T-cell (primary cell): ENCODE measurements around the gene ERMAP. TPM values are rescaled to one million over a fixed set of nuclear protein-coding genes. Genes with fewer than 3 reads are reported as not detected.

Experiments used
- ATAC-seq, 4 experiments: fragments of 200-7000 bp in 3 of 4; fragments of 150-1000 bp in 1 of 4; cut with Tn5 transposase; replicated peaks in 1 of 4; 1 replicate in 3 of 4; 2 replicates in 1 of 4; pipeline ENCODE4 v1.10.0; 2021; ENCODE audit warnings: moderate library complexity in 3 of 4, mild to moderate bottlenecking in 2 of 4, moderate number of reproducible peaks in 1 of 4
- CTCF ChIA-PET, 2 donors: fragments of 300-600 bp; sonication (Branson Sonifier 250); formaldehyde crosslinking; loops; one replicate each; lab custom pipeline; 2022; ENCODE audit warnings: antibody characterized with exemption in 2 of 2; lab: Charles Lee
- POLR2A ChIA-PET, 2 donors: fragments of 300-600 bp; sonication (Branson Sonifier 250); formaldehyde crosslinking; loops; one replicate each; lab custom pipeline; 2022; ENCODE audit warnings: antibody characterized with exemption in 2 of 2; lab: Charles Lee
- DNase-seq, 35 experiments: peaks; one replicate each; pipeline versions ENCODE4 v3.0.0 to v3.0.0-alpha.2; 2013 to 2023
- H3K27ac ChIP-seq: one replicate; pipeline ENCODE4 v1.5.1; 2013; ENCODE audit warnings: low read length
- H3K27me3 ChIP-seq, 2 experiments: replicated peaks in 1 of 2; 1 replicate in 1 of 2; 2 replicates in 1 of 2; pipeline versions ENCODE4 v1.6.1 to v1.7.0; 2013; ENCODE audit warnings: low read length in 1 of 2, mixed read lengths in 1 of 2; ENCODE audit not compliant: control insufficient read depth in 2 of 2, insufficient read depth in 2 of 2; ENCODE audit errors: extremely low read depth in 1 of 2
- H3K36me3 ChIP-seq, 2 donors: 1 replicate in 1 of 2; 2 replicates in 1 of 2; pipeline versions ENCODE4 v1.6.1 to v1.7.0; 2013; ENCODE audit warnings: low read length in 1 of 2; ENCODE audit not compliant: control insufficient read depth in 2 of 2, insufficient read depth in 1 of 2; ENCODE audit errors: extremely low read depth in 1 of 2
- H3K4me1 ChIP-seq, 2 experiments: 1 replicate in 1 of 2; 2 replicates in 1 of 2; pipeline versions ENCODE4 v1.6.1 to v1.7.0; 2013; ENCODE audit warnings: low read length in 2 of 2, mixed read lengths in 1 of 2; ENCODE audit not compliant: insufficient read depth in 2 of 2, control insufficient read depth in 1 of 2; ENCODE audit errors: extremely low read depth in 1 of 2
- H3K4me3 ChIP-seq, 2 donors: 1 replicate in 1 of 2; 2 replicates in 1 of 2; pipeline versions ENCODE4 v1.5.1 to v1.7.0; 2013; ENCODE audit warnings: mild to moderate bottlenecking in 2 of 2, low read length in 1 of 2, moderate library complexity in 1 of 2; ENCODE audit not compliant: control insufficient read depth in 1 of 2; ENCODE audit errors: extremely low read depth in 1 of 2
- H3K9me3 ChIP-seq: 2 replicates; pipeline ENCODE4 v1.7.0; 2013
- H3K27ac Mint-ChIP-seq, 2 donors: one replicate each; pipeline ENCODE4 v1.8.0; 2020 to 2021; ENCODE audit warnings: mild to moderate bottlenecking in 2 of 2, mixed read lengths in 2 of 2
- H3K27me3 Mint-ChIP-seq, 2 donors: one replicate each; pipeline ENCODE4 v1.8.0; 2021 to 2022; ENCODE audit warnings: mixed read lengths in 2 of 2
- H3K36me3 Mint-ChIP-seq: one replicate; pipeline ENCODE4 v1.8.0; 2021; ENCODE audit warnings: mixed read lengths
- H3K4me1 Mint-ChIP-seq, 3 donors: one replicate each; pipeline ENCODE4 v1.8.0; 2020 to 2022; ENCODE audit warnings: mixed read lengths in 3 of 3, mild to moderate bottlenecking in 1 of 3
- H3K4me3 Mint-ChIP-seq, 3 donors: one replicate each; pipeline ENCODE4 v1.8.0; 2020 to 2022; ENCODE audit warnings: mild to moderate bottlenecking in 3 of 3, mixed read lengths in 3 of 3, moderate library complexity in 3 of 3
- H3K9me3 Mint-ChIP-seq, 3 donors: one replicate each; pipeline ENCODE4 v1.8.0; 2020 to 2022; ENCODE audit warnings: mixed read lengths in 3 of 3
- WGBS: methylation state at CpG from one replicate; pipeline ENCODE4 v1.1.5; 2013; ENCODE audit warnings: missing lambda C conversion rate; ENCODE audit not compliant: insufficient coverage; 5-methylcytosine and 5-hydroxymethylcytosine counted together
- total RNA-seq, 35 experiments: library from RNA in 6 of 35; stranded (reverse) in 6 of 35; fragments of 120-200 nt in 1 of 35; gene quantifications; one replicate each; pipeline versions ENCODE4 v1.2.1 to v1.2.4 and lab custom pipeline; 2013 to 2026

ERMAP gene, protein sequence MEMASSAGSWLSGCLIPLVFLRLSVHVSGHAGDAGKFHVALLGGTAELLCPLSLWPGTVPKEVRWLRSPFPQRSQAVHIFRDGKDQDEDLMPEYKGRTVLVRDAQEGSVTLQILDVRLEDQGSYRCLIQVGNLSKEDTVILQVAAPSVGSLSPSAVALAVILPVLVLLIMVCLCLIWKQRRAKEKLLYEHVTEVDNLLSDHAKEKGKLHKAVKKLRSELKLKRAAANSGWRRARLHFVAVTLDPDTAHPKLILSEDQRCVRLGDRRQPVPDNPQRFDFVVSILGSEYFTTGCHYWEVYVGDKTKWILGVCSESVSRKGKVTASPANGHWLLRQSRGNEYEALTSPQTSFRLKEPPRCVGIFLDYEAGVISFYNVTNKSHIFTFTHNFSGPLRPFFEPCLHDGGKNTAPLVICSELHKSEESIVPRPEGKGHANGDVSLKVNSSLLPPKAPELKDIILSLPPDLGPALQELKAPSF
- total RNA-seq: 1 to 10 TPM; 5.7 to 7.6 (median 6.7) TPM
- total RNA-seq (2013): 6.2 TPM
- total RNA-seq (lab: John Stamatoyannopoulos, UW): 2.5 to 20.0 (median 9.7) reads per million in 29 experiments

DNA sequence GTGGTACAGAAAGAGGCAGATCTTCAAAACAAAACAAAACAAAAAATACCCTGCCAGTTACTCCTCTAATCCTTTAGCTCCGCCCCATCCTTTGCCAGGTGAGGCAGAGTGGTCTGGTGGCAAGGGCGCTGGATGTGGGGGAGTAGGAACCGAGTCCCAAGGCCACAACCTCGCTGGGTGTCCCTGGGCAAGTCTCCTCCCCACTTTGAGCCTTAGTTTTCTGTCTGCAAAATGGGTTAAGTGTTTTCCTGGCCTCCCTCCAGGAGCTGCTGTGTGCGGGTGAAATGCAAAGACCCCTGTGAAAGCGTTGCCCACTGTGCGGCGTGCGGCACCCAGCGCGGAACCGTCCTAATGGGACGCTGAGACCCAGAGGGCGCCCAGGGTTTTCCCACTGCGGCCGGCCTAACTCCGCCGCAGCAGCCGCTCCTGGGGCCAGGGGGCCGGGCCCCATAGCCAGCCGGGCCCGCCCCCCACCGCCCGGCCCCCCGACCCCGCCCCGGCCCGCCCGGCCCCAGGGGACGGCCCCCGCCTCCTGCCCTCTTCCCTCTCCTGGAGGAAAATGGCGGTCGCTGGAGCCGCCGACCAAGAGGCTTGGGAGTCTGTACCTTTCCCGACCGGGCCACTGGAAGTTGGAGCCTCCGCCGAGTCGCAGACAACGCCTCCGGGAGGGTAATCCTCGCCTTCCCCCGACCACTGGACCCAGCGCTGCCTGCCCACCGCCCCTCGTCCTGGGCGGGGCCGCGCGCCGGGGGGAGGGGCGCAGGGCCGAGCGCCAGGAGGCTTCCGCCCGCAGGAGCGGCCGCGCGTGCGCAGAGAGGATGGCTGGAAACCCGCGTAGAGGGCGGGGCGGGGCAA lies at the start of gene ERMAP, which contains the start of gene SVBP:
Gene ERMAP (plus strand): TSS at position 538 of the 855 bp plus-strand sequence. CDS start 13,327 bp downstream, outside the sequence.
Gene SVBP (minus strand): TSS at position 813 of the 855 bp plus-strand sequence. CDS start 853 bp downstream, outside the sequence.
- H3K36me3 Mint-ChIP-seq: no peaks in the 10 kb centered on the region
- H3K36me3 ChIP-seq: no peaks in the 10 kb centered on the region
- peak within 1 kb of the TSS; percentile 66 to 82 for H3K4me3 ChIP-seq
- H3K4me1 Mint-ChIP-seq: peaks cover 20 to 39% (median 20%) of the 10 kb centered on the region in 3 donors
- H3K9me3 Mint-ChIP-seq: no peaks in the 10 kb centered on the region
- ChIA-PET CTCF (interaction anchor here (0.6 to 4.0 kb wide), 5 partner anchors 9 to 142 kb away, joined by 3 to 16 read pairs (median 4); partner anchors contain the start of genes C1orf50 (in 1 of the 2), P3H1 (in 1 of the 2) and ZNF691 (in 1 of the 2)), POLR2A (interaction anchor here (0.6 to 1.7 kb wide), 3 partner anchors 30 to 50 kb away, joined by 3 to 4 read pairs (median 4); partner anchors contain the start of genes C1orf50 (in 1 of the 2), P3H1 (in 1 of the 2) and ZNF691 (in 1 of the 2))
- ATAC-seq: peak; percentile 87 to 91 (median 88)
- peak within 1 kb of the TSS; percentile 78 to 84 (median 83) for H3K4me3 Mint-ChIP-seq
- no peaks in the 10 kb centered on the region for H3K27me3 Mint-ChIP-seq
- H3K4me1 ChIP-seq: peaks cover 10 to 13% of the 10 kb centered on the region in 2 experiments
- H3K27ac ChIP-seq: peak within 1 kb of the TSS; percentile 81
- H3K9me3 ChIP-seq: no peaks in the 10 kb centered on the region
- H3K27me3 ChIP-seq: no peaks in the 10 kb centered on the region
- 0% methylated on average over 33 of the region's 66 CpGs for WGBS
- peak; percentile 80 to 96 (median 90) for DNase-seq
- H3K27ac Mint-ChIP-seq: peak within 1 kb of the TSS; percentile 90 to 93

DNA sequence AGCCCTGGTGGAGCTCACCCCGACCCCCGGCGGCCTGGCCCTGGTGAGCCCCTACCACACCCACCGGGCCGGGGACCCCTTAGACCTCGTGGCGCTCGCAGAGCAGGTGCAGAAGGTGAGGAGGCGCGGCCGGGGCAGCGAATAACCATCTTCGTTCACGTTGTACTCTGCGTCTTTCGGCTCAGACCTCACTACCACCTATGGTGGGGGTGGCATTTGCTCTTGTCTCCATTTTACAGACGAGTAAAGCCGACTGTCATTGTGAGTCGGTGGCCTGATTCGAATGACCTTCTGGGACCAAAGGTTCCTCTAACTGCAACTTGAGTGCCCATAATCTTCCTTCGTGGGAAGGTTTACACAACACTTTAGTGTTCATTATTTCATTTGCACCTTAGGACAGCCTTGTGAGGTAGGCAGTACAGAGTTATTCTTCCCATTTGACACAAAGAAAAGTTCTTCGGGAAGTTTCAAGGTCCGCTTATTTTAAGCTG lies 49.4 kb upstream of the ERMAP start:
- WGBS: 0% methylated on average over 3 of the region's 23 CpGs
- Histone ChIP-seq H3K27ac (peak overlapping the region; percentile 66), H3K4me1 (peaks cover 22 to 36% of the 10 kb centered on the region in 2 experiments), H3K9me3 (no peaks in the 10 kb centered on the region), H3K27me3 (no peaks in the 10 kb centered on the region), H3K36me3 (peaks cover 0 to 3% of the 10 kb centered on the region in 2 donors), H3K4me3 (peak overlapping the region; percentile 78 to 86)
- peaks cover 10% of the 10 kb centered on the region for H3K36me3 Mint-ChIP-seq
- H3K4me1 Mint-ChIP-seq: peaks cover 35 to 46% (median 41%) of the 10 kb centered on the region in 3 donors
- ChIA-PET CTCF (interaction anchor here (0.6 to 2.3 kb wide), 14 partner anchors 9 to 433 kb away, joined by 3 to 16 read pairs (median 4); partner anchors contain the start of genes ERMAP (in 1 of the 2), SVBP (in 1 of the 2), YBX1 (in 1 of the 2) and ZNF691 (in 1 of the 2)), POLR2A (interaction anchor here (0.5 to 1.7 kb wide), 10 partner anchors 12 to 407 kb away, joined by 3 to 9 read pairs (median 3); partner anchors contain the start of genes ERMAP (in 1 of the 2), SVBP (in 1 of the 2), YBX1 (in 1 of the 2) and ZNF691 (in 1 of the 2))
- DNase-seq: peak in 1 of 35 experiments; percentile 5
- H3K27ac Mint-ChIP-seq: peak overlapping the region; percentile 74 to 92
- H3K9me3 Mint-ChIP-seq: no peaks in the 10 kb centered on the region
- no peaks in the 10 kb centered on the region for H3K27me3 Mint-ChIP-seq
- peak; percentile 9 to 30 (median 28) for ATAC-seq
- no peak overlapping the region for H3K4me3 Mint-ChIP-seq

GRCh38 chr1:42768172-42768571 lies 48.8 kb upstream of the ERMAP start:
- H3K27me3 Mint-ChIP-seq: no peaks in the 10 kb centered on the region
- Histone ChIP-seq H3K27me3 (no peaks in the 10 kb centered on the region), H3K4me3 (peak overlapping the region; percentile 78 to 86), H3K9me3 (no peaks in the 10 kb centered on the region), H3K36me3 (peaks cover 0 to 6% of the 10 kb centered on the region in 2 donors), H3K27ac (no peak overlapping the region), H3K4me1 (peaks cover 22 to 36% of the 10 kb centered on the region in 2 experiments)
- H3K9me3 Mint-ChIP-seq: no peaks in the 10 kb centered on the region
- DNase-seq (no peak), ATAC-seq (no peak)
- H3K4me3 Mint-ChIP-seq: no peak overlapping the region
- H3K36me3 Mint-ChIP-seq: peaks cover 13% of the 10 kb centered on the region
- POLR2A ChIA-PET: interaction anchor here (0.5 to 1.2 kb wide), 3 partner anchors 43 to 145 kb away, joined by 3 to 4 read pairs (median 3); no protein-coding TSS in a partner anchor
- H3K4me1 Mint-ChIP-seq: peaks cover 38 to 50% (median 47%) of the 10 kb centered on the region in 3 donors
- CTCF ChIA-PET: interaction anchor here in 1 of 2 donors (1.0 to 2.3 kb wide), 4 partner anchors 10 to 305 kb away, joined by 3 to 16 read pairs (median 4); partner anchors contain the start of genes ERMAP, SVBP and ZNF691
- H3K27ac Mint-ChIP-seq: no peak overlapping the region
- WGBS: no CpG with 5 or more reads among the region's 2 CpGs

- H3K36me3 ChIP-seq: peaks cover 0 to 17% of the 10 kb centered on the region in 2 donors
- Mint-ChIP-seq H3K27me3 (no peaks in the 10 kb centered on the region), H3K4me1 (peaks cover 41 to 49% (median 46%) of the 10 kb centered on the region in 3 donors), H3K27ac (no peak overlapping the region), H3K9me3 (no peaks in the 10 kb centered on the region), H3K4me3 (peak overlapping the region in 2 of 3 donors; percentile 26 to 39), H3K36me3 (peaks cover 19% of the 10 kb centered on the region)
- H3K27me3 ChIP-seq: no peaks in the 10 kb centered on the region
- H3K9me3 ChIP-seq: no peaks in the 10 kb centered on the region
- 100% methylated on average over 2 of the region's 3 CpGs for WGBS
- H3K27ac ChIP-seq: no peak overlapping the region
- no peak for ATAC-seq
- no peak for DNase-seq
- CTCF ChIA-PET: interaction anchor here in 1 of 2 donors (1.5 kb wide), 1 partner anchor 76 kb away, joined by 5 read pairs; the partner anchor contains the start of gene ZNF691
- peaks cover 21 to 34% of the 10 kb centered on the region in 2 experiments for H3K4me1 ChIP-seq
- H3K4me3 ChIP-seq: no peak overlapping the region
- POLR2A ChIA-PET: no interaction called here
These were observed 47.1 kb upstream of the ERMAP start for GRCh38 chr1:42769811-42770210.

DNA sequence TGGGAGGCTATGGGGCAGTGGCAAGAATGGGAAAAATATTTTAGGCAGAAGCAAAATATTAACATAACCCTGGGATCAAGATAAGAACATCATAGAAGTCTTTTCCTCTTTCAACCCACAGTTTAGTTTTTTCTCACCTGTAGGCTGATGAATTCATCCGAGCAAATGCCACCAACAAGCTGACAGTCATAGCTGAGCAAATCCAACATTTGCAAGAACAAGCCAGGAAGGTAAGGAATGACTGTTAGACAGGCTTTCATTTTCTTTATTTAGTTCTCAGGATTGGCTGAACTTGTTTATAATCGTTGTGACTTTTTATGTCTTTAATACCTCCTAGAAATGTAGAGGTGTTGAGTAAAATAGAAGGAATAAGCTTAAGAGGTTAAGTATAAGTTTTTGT lies 43.5 kb upstream of the ERMAP start:
- H3K4me3 Mint-ChIP-seq: no peak overlapping the region
- H3K9me3 Mint-ChIP-seq: no peaks in the 10 kb centered on the region
- H3K27me3 Mint-ChIP-seq: no peaks in the 10 kb centered on the region
- ATAC-seq: no peak
- H3K4me1 Mint-ChIP-seq: peaks cover 38 to 49% (median 39%) of the 10 kb centered on the region in 3 donors
- no CpG with 5 or more reads among the region's 2 CpGs for WGBS
- H3K27ac Mint-ChIP-seq: peak overlapping the region in 1 of 2 donors; percentile 54
- CTCF ChIA-PET: no interaction called here
- POLR2A ChIA-PET: interaction anchor here in 1 of 2 donors (0.6 kb wide), 1 partner anchor 19 kb away, joined by 3 read pairs; no protein-coding TSS in a partner anchor
- Histone ChIP-seq H3K27me3 (no peaks in the 10 kb centered on the region), H3K36me3 (peaks cover 5 to 50% of the 10 kb centered on the region in 2 donors), H3K4me3 (no peak overlapping the region), H3K4me1 (peaks cover 3 to 14% of the 10 kb centered on the region in 2 experiments), H3K27ac (no peak overlapping the region), H3K9me3 (no peaks in the 10 kb centered on the region)
- no peak for DNase-seq
- peaks cover 45% of the 10 kb centered on the region for H3K36me3 Mint-ChIP-seq
